ENCODE measurements around the gene GRIN2C.
"Not testable (repeated sequence)": the region's sequence is repeated elsewhere in the genome, so short reads cannot be mapped to it uniquely, and the experiment has no call there.

GRIN2C gene

DNA sequence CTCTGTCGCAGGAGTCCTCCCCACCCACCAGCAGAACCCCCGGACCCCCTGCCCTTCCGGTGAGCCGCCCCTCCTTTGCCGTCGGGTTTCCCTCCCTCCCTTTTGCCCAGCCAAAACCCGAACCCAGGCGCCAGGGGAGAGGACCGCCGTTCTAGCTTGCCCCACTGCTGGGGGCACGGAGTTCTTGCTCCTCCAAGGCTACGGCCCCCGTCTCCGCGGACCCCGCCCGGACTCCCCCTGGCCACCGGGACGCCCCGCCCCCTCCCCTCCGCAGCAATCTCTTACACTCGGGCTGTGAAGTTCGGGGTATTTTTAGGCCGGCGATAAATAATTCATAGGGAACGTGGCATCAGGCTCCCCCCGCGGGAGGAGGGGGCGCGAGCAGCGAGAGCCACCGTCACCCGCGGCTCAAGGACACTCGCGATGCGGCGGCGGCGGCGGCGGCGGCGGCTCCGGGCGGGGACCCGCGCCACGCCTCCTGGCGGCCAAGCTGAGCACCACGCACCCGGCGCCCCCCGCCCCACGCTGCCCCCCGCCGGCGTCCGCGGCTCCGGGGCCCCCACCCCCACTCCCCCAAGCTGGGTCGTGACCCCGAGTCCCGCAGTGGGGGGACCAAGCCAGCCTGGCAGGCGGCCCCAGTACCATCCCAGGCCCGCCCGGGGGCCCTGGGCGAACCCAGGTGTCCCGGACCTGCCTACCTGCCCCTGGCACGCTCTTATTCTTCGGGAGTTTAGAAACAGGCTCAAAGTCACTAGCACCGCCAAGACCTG is at the start of gene GRIN2C:
GRIN2C (minus strand) TSS at position 427 of the 770 bp plus-strand sequence. CDS start 4,793 bp downstream, outside the sequence.
- no peak for DNase-seq (ENCODE audit: low read depth, low spot score)

DNA sequence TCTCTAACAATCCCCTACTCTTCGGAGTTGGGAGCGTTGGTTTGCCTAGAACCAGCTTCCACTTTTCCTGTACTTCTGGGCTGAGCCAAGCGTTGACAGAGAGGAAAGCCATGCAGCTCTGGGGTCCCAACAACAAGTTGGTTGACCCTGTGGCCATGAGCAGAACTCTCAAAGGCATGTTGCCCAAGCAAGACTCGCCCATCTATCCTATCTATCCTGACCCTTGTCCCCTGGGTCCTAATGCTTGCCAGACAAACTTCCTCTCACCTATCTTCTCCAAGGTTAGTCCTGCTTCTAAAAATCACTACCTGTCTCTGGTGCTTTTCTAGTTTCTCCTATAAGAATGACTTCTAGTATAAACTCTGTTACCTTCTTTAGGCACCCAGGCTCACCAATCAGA is 49.4 kb upstream of the GRIN2C start:
- not testable (repeated sequence) for DNase-seq (ENCODE audit: low read depth, low spot score)

DNA sequence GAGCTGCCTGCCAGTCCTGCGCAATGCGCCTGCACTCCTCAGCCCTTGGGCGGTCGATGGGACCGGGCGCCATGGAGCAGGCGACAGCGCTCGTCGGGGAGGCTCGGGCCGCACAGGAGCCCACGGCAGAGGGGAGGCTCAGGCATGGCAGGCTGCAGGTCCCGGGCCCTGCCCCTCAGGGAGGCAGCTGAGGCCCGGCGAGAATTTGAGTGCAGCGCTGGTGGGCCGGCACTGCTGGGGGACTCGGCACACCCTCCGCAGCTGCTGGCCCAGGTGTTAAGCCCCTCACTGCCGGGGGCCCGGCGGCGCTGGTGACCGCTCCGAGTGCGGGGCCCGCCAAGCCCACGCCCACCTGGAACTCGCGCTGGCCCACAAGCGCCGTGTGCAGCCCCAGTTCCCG is 47.3 kb upstream of the GRIN2C start:
- DNase-seq (ENCODE audit: low read depth, low spot score): no peak

DNA sequence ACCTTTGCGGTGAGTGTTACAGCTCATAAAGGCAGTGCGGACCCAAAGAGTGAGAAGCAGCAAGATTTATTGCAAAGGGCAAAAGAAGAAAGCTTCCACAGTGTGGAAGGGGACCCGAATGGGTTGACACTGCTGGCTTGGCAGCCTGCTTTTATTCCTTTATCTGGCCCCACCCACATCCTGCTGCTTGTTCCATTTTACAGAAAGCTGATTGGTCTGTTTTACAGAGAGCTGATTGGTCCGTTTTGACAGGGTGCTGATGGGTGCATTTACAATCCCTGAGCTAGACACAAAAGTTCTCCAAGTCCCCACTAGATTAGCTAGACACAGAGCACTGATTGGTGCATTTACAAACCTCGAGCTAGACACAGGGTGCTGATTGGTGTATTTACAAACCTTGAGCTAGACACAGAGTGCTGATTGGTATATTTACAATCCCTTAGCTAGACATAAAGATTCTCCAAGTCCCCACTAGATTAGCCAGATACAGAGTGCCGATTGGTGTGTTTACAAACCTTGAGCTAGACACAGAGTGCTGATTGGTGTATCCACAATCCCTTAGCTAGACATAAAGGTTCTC is 46.6 kb upstream of the GRIN2C start:
- not testable (repeated sequence) for DNase-seq (ENCODE audit: low read depth, low spot score)

DNA sequence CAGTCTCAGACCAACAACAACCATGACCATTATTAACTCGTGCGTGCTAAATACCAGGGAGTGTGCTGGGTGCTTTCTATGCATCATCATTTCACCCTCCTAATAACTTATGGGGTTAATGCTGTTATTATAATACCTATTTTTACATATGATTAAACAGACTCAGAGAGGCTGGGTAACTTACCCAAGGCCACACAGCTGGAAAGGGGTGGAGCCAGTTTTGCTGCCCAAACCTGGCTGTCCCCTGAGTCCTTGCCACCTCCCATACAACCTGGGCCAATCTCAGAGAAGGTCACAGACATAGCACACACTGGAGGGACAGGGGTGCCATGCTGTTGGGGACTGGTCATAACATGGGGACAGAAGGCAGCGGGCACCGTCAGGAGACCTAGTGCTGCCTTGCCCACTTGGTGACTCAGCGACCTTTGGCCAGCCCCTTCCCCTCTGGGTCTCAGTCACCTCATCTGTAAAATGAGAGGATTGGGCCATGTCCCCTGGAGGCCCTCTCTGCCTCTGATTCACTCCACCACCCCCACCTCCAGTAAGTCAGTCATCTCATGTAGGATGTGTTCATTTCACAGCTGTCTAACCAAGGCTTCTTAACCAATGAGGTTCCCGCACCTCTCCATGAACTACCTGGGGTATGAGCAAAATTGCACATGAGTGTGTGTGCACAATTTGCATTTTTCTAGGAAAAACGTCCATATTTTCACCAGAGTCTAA is 45.2 kb upstream of the GRIN2C start:
- no peak for DNase-seq (ENCODE audit: low read depth, low spot score)

DNA sequence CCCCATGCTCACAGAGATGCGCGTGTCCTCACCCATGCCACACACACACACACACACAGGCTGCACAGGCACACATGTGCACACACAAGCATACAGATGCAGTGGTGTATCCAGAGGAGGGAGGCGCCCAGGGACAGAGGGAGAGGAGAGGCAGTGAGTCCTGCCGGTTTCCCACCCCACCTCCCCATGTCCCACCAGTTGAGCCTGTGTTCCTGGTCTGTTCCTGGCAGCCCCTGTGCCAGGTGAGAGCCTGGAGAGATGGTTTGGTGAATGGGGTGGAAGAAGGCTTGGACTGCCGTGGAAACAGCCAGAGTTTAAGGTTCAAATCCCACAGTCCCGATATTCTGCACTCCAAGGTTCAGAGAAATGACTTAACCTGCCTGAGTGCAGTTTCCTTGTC is 44.0 kb upstream of the GRIN2C start:
- no peak for DNase-seq (ENCODE audit: low read depth, low spot score)

DNA sequence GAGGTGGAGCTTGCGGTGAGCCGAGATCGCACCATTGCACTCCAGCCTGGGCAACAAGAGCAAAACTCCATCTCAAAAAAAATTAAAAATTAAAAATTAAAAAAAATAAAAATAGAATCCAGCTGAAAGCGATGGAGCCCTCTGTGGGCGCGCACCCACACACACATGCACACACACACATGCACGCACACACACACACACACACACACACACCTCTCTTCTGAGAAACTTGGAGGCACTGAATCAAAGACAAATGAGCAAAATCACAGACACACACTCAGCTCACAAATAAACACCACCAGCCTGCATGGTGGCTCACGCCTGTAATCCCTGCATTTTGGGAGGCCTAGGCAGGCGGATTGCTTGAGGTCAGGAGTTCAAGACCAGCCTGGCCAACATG is 43.3 kb upstream of the GRIN2C start:
- DNase-seq (ENCODE audit: low read depth, low spot score): no peak

DNA sequence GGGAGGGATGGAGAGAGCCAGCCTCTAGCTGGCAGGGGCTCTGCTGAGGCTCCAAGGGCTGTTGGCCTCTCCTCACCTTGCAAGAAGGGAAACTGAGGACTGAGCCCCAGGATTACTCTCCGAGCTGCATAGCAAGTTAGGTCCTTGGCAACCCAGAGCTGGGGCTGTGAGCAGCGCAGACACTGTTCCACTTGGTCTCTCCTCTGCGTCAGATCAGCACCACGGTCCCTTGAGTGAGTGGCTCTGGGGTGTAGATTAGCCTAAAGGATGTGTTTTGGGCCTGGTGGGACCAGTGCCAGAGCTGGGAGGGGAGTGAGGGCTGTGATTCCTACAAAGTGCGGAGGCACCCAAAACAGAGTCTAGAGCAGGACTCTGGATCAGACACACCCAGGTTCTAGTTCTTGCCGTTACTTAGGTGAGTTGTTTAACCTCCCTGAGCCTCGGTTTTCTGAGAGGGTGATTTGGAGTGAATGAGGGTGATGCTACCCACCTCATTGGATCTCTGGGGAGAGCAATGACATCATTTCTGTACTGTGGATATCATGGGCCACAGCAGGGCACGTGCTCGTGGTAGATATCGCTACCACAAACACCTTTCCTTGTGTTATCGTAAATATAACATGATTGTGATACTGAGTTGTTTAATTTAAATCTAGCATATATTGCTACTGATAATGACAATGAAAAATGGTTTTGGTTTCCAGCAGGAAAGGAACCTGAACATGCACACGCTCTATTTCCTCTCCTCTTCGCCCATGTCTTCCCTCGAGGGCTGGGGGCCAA is 41.9 kb upstream of the GRIN2C start:
- no peak for DNase-seq (ENCODE audit: low read depth, low spot score)

DNA sequence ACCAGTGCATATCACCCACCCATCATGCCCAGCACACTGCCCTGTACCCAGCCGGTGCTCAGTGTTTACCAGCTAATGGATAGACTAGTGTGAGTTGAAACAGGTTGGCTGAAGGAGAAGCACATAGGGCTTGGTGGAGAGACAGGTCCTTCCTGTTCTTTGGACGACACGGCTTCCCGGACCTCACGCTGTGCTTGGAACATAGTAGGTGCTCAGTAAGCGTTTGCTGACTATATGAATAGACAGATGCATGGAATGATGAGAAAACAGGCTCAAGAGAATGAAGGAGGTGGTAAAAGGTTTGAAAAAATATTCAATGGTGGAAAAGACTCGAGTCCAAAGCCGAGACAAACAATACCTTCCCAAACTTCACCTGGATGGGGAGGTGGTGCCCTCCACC is 40.5 kb upstream of the GRIN2C start:
- DNase-seq (ENCODE audit: low read depth, low spot score): no peak

DNA sequence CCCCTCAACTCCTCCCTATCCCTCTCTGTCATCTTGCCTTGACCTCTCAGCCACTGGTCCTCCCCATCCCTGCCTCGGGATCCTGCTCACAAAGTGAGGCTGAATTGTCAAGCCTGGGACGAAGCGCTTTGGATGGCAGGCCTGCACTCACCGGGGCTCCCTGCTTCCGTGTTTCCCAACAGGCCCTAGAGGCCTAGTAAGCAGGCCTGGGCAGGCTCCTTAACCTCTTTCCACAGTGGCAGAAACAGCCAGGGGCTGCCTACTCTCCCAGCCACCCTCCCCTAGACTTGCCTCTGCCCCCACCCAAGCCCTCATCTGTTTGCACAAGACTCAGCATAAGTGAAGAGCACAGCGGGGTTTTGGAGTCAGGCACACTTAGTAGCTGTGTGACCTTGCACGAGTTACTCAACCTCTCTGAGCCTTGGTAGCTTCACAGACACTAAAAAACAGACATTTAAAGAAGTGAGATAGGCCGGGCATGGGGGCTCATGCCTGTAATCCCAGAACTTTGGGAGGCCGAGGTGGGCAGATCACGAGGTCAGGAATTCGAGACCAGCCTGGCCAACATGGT is 38.8 kb upstream of the GRIN2C start:
- DNase-seq (ENCODE audit: low read depth, low spot score): no peak

DNA sequence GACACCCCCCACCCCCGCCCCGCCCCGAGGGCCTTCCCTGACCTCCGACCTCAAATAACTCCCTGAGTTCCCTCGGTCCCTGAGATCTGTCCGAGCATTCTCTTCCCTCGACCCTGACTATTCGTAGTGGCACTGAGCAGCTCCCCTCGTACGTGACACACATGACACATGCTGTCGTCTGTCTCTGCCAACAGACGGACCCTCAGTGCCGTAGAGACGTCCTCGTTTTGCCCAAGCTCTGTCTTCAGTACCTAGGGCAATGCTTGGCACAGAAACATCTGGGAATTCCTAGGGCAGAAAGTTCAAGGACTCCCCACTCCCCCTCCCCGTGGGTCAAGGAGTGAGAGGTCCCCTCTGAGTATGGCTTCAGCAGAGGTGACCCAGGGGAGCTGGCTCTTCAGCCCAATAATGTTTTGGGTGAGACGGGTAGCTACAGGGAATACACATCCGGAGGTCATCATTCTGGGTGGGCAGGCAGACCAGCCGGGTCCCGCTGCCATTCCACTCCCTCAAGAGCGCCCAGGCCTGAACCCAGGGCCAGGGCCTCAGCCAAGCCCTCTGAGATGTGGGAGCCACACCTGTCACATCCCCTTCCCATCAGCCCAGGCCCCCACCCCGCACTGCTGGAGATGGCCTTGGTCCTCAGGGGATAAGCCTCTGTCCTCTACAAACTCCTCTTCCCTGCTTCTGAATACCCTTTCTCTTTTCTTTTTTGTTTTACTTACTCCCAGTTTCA is 34.4 kb upstream of the GRIN2C start:
- no peak for DNase-seq (ENCODE audit: low read depth, low spot score)

DNA sequence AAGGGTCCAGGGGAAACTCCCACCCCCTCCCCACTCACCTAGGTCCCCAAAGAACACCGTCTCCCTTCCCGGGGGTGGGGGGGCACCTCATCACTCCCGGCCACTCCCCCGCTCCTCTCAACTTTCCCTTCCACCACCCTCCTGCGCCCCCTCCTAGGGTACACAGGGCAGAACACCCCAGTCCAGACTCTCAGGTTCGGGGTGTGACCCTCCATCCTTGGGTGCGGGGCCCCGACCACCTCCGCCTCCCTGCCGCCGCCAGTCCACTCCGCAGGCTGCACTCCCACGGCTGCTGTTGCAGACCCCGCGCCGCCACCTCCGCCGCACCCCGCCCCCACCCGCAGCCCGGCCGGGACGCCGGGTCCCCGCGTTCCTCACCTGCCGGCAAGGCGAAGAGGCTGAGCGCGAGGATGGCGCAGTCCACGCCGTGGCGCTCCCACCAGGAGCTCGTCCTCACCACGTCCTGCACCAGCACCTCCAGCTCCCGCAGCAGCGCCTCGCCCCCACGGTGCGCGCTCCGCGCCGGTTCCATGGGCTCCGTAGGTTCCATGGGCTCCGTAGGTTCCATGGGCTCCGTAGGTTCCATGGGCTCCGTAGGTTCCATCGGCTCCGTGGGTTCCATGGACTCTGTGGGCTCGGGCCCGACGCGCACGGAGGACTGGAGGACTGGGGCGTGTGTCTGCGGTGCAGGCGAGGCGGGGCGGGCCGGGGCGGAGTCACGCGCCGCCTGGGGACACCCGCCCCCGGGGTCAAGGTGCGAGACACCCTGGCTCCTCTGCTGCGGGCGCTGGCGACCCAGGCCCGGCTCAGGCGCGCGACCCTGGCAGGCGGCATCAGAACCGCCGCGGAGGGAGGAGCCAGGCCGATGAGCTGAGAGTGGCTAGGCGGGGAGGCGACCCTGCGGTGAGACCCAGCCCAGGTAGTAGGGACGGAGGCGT is 33.6 kb upstream of the GRIN2C start, which contains the start of gene FADS6:
FADS6 (minus strand) TSS at position 660 of the 938 bp plus-strand sequence; CDS start at position 622, 38 bp downstream.
- DNase-seq (ENCODE audit: low read depth, low spot score): no peak

DNA sequence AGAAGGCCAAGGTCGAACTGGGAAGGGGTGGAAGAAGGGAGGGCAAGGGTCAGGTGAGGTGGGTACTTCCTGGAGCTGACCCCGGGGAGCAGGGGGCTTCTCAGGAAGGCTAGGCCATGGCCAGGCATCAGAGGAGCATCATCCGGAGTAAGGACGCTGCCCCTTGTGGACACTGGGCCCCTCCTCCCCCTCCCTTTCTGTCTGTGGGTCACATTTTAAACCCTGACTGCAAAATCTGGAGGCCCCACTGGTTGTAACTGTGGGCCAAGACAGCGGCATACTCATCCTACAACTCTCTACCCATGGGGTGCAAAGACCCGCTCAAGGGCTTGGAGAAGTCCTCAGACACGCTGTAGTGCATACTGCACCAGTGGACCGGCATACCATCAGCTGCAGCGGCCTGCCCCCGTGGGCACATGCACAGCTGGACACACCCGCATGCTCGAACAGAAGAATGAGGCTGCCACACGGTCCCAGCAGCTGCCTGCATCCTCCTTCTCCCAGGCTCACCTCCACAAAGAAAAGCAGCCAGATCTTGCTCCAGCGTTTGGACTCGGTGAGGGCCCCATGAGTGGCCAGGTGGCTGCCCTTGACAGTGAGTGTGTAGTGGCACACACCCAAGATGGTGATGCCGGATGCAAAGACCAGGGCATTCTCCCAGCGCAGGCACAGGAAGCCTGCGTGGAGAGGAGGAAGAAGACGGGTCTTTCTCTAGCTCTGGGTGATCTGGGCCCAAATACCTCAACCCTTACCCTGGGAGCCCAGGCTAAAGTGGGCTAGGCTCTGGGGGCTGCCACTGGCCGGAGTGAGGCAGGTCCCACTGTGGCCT is 32.5 kb upstream of the GRIN2C start:
- no peak for DNase-seq (ENCODE audit: low read depth, low spot score)

DNA sequence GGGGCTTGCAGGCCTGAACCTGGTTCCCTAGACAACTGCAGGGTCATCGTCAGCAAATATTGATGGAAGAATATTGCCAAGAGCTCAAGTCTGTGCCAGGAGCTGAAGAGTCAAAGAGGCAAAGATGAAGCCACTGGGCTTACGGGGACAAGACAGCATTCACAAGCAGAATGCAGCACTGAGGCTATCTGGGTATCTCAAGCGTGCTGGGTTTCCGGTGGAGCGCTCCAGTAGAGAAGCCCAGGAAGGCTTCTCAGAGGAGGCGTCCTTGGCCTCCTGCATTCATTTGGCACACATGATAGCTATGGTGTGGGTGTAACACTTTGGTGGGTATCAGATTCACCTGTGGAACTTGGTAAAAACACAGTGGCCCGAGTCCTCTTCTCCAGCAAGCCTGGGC is 30.9 kb upstream of the GRIN2C start:
- no peak for DNase-seq (ENCODE audit: low read depth, low spot score)

DNA sequence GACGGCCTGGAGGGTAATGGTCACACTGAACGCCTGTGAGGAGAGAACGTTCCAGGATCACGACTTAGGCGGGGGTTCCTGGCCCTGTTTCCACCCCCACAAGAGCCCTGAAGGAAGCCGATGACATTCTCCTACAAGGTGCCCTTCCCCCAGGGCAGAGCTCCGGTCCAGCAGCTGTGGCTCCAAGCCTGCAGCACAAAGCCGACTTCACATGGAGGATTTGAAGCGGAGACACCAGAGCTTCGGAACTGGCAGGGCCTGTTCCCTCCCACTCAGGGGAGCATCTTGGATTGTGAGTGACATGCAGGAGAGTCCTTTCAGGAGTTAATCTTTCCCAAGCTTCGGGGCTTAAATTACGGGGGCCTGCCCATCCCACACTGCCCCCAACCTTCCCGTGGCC is 28.8 kb upstream of the GRIN2C start:
- no peak for DNase-seq (ENCODE audit: low read depth, low spot score)

DNA sequence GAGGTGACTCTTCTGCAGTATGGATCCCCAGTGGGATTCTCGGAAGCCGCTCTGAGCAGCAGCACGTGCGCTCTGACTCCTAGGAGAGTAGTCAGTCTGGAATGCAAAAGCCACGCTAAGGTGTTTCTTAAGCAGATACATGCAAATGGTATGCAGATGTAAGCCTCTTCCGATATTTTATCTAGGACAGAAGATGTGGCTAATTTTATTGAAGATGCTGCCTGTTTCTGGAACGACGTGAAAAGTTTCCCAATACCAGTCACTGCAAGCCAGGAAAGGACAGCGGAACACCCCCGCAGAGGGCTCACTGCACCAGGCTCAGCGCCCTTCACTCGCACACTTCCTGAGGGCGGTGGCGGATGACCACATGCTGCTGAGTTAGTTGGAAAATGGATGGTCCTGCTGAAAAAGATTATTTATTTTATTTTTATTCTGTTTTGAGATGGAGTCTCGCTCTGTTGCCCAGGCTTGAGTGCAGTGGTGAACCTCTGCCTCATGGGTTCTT is 23.6 kb upstream of the GRIN2C start:
- no peak for DNase-seq (ENCODE audit: low read depth, low spot score)

DNA sequence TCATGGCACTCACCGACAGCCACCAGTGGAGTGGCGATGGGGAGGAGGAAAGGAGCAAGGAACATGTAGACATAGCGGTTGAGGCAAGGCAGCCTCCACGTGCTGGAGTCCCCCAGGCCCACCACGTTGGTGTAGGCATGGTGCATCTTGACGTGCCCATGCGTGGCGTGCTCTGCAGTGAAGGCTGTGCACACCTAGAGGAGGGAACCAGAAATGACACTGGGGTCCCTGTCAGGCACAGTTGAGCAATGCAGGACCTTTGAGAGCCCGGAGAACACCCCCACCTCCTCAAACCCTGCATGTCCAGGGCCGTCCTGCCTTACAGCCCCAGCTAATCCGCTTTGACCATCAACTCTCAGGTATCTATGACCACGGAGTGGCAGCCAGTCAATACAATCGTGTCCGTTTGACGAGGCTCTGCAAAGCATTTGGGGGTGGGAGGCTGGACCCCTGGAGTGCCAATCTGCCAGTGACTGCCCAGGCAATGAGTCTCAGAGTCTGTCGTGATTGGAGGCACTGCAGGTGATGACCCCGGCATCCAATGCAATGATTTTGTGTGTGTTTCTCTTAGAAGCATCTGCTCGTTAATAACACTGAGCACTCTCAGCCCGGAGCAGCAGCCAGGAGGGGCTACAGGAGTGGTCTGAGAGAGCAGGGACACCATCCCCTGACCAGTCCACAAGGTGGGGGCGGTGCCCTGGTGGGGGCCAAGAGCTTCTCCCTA is 23.0 kb upstream of the GRIN2C start:
- DNase-seq (ENCODE audit: low read depth, low spot score): no peak

DNA sequence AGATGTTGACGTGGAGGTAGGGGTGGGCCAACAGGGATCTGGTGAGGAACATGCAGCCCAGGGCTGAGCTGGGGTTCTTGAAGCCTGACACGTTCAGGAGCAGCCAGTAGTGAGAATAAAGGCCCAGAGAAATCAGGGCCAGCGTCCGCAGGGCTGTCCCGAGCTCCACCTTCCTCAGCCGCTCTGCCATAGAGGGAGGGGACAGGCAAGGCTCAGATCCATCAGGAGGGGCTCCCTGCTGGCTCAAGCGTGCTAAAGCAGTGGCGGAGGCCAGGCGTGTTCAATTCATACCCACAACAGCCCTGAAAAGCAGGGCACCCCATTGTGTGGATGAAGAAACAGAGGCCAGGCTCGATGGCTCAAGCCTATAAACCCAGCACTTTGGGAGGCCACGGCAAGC is 21.4 kb upstream of the GRIN2C start:
- no peak for DNase-seq (ENCODE audit: low read depth, low spot score)

Data from brain pericyte (primary cell).